Measurements from ENCODE around the gene RPS6KA1.

DNA sequence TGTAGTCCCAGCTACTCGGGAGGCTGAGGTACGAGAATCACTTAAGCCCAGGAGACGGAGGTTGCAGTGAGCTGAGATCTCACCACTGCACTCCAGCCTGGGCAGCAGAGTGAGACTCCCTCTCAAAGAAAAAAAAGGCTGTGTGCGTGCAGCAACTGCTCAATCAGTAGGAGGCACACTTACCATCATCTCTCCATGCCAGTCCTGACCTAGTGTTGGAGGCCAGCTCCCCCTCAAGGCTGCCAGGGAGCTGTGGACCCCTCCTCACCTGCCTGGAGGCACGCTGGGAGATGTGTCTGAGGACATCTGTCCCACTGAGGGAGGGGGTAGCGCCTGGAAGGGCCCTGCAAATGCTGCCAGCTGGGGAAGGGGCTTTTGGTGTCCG is 11.9 kb downstream of the RPS6KA1 start:
- TF ChIP-seq CTCF (conservative IDR thresholded peaks at IDR 0.05 in 1 of 2, IDR thresholded peaks at IDR 0.05 in 1 of 2; ENCODE audit: extremely low read depth in 1 of 2, insufficient read depth in 1 of 2, low read depth in 1 of 2, low read length in 2 of 2): no peak
- no peak for TF ChIP-seq EZH2 (IDR thresholded peaks at IDR 0.05; ENCODE audit: borderline replicate concordance, low read length)
